ENCODE measurements around the gene BLVRB. TPM values are rescaled to one million over a fixed set of nuclear protein-coding genes. Genes with fewer than 3 reads are reported as not detected.

The BLVRB gene
- total RNA-seq, 1 experiment from 2014 or later: 35.1 TPM

DNA sequence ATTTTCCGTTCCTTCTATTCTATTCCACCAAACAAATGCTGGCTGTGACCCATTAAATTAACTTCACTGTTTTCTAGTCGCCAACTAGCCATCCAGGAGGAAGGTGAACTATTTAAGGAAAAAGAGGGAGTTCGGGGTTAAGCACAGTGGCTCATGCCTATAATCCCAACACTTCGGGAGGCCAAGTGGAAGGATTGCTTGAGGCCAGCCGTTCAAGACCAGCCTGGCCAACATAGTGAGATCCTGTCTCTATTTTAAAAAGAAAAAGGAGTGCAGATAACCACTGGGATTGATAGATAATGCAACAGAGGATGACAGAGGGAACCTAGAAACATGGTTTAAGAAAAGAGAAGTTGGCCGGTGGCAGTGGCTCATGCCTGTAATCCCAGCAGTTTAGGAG is 45.9 kb upstream of the BLVRB start:
- no peak for TF ChIP-seq NR1H2 (CRISPR knock-in tag; IDR thresholded peaks at IDR 0.05)
- TF ChIP-seq, protein P1, sequence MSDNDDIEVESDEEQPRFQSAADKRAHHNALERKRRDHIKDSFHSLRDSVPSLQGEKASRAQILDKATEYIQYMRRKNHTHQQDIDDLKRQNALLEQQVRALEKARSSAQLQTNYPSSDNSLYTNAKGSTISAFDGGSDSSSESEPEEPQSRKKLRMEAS (CRISPR knock-in tag; IDR thresholded peaks at IDR 0.05): no peak
- TF ChIP-seq NFE2L1 (CRISPR knock-in tag; IDR thresholded peaks at IDR 0.05): no peak
- TF ChIP-seq, protein P2, sequence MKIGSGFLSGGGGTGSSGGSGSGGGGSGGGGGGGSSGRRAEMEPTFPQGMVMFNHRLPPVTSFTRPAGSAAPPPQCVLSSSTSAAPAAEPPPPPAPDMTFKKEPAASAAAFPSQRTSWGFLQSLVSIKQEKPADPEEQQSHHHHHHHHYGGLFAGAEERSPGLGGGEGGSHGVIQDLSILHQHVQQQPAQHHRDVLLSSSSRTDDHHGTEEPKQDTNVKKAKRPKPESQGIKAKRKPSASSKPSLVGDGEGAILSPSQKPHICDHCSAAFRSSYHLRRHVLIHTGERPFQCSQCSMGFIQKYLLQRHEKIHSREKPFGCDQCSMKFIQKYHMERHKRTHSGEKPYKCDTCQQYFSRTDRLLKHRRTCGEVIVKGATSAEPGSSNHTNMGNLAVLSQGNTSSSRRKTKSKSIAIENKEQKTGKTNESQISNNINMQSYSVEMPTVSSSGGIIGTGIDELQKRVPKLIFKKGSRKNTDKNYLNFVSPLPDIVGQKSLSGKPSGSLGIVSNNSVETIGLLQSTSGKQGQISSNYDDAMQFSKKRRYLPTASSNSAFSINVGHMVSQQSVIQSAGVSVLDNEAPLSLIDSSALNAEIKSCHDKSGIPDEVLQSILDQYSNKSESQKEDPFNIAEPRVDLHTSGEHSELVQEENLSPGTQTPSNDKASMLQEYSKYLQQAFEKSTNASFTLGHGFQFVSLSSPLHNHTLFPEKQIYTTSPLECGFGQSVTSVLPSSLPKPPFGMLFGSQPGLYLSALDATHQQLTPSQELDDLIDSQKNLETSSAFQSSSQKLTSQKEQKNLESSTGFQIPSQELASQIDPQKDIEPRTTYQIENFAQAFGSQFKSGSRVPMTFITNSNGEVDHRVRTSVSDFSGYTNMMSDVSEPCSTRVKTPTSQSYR (CRISPR knock-in tag; IDR thresholded peaks at IDR 0.05): no peak
- no peak for TF ChIP-seq GTF2I (CRISPR knock-in tag; conservative IDR thresholded peaks at IDR 0.05)
- TF ChIP-seq ZNF416 (CRISPR knock-in tag; IDR thresholded peaks at IDR 0.05): no peak
- TF ChIP-seq ZNF423 (CRISPR knock-in tag; IDR thresholded peaks at IDR 0.05): no peak
- TF ChIP-seq, protein P3, sequence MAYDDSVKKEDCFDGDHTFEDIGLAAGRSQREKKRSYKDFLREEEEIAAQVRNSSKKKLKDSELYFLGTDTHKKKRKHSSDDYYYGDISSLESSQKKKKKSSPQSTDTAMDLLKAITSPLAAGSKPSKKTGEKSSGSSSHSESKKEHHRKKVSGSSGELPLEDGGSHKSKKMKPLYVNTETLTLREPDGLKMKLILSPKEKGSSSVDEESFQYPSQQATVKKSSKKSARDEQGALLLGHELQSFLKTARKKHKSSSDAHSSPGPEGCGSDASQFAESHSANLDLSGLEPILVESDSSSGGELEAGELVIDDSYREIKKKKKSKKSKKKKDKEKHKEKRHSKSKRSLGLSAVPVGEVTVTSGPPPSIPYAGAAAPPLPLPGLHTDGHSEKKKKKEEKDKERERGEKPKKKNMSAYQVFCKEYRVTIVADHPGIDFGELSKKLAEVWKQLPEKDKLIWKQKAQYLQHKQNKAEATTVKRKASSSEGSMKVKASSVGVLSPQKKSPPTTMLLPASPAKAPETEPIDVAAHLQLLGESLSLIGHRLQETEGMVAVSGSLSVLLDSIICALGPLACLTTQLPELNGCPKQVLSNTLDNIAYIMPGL (CRISPR knock-in tag; IDR thresholded peaks at IDR 0.05): no peak
- no peak for TF ChIP-seq ZNF138 (CRISPR knock-in tag; conservative IDR thresholded peaks at IDR 0.05)
- TF ChIP-seq, protein P4, sequence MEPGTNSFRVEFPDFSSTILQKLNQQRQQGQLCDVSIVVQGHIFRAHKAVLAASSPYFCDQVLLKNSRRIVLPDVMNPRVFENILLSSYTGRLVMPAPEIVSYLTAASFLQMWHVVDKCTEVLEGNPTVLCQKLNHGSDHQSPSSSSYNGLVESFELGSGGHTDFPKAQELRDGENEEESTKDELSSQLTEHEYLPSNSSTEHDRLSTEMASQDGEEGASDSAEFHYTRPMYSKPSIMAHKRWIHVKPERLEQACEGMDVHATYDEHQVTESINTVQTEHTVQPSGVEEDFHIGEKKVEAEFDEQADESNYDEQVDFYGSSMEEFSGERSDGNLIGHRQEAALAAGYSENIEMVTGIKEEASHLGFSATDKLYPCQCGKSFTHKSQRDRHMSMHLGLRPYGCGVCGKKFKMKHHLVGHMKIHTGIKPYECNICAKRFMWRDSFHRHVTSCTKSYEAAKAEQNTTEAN (CRISPR knock-in tag; IDR thresholded peaks at IDR 0.05): no peak
- TF ChIP-seq NFYB (CRISPR knock-in tag; conservative IDR thresholded peaks at IDR 0.05; ENCODE audit: low read depth): no peak
- TF ChIP-seq SMAD4 (CRISPR knock-in tag; IDR thresholded peaks at IDR 0.05): no peak
- TF ChIP-seq HMGA2 (CRISPR knock-in tag; IDR thresholded peaks at IDR 0.05): no peak
- no peak for TF ChIP-seq FOXJ3 (CRISPR knock-in tag; IDR thresholded peaks at IDR 0.05; ENCODE audit: borderline replicate concordance)
- TF ChIP-seq, protein P5, sequence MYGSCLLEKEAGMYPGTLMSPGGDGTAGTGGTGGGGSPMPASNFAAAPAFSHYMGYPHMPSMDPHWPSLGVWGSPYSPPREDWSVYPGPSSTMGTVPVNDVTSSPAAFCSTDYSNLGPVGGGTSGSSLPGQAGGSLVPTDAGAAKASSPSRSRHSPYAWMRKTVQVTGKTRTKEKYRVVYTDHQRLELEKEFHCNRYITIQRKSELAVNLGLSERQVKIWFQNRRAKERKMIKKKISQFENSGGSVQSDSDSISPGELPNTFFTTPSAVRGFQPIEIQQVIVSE (CRISPR knock-in tag; IDR thresholded peaks at IDR 0.05; ENCODE audit: borderline replicate concordance): no peak
- TF ChIP-seq, protein P6, sequence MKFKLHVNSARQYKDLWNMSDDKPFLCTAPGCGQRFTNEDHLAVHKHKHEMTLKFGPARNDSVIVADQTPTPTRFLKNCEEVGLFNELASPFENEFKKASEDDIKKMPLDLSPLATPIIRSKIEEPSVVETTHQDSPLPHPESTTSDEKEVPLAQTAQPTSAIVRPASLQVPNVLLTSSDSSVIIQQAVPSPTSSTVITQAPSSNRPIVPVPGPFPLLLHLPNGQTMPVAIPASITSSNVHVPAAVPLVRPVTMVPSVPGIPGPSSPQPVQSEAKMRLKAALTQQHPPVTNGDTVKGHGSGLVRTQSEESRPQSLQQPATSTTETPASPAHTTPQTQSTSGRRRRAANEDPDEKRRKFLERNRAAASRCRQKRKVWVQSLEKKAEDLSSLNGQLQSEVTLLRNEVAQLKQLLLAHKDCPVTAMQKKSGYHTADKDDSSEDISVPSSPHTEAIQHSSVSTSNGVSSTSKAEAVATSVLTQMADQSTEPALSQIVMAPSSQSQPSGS (CRISPR knock-in tag; IDR thresholded peaks at IDR 0.05; ENCODE audit: borderline replicate concordance, low read depth): no peak
- Mint-ChIP-seq H3K36me3 (0 out of 2 replicates have a peak, but pooled peaks cover 4% of the 10 kb centered on the region), H3K27me3 (ENCODE audit: low read depth) (peaks cover 85% of the 10 kb centered on the region), H3K9me3 (no peaks in the 10 kb centered on the region), H3K27ac (no peak overlapping the region), H3K4me3 (no peak overlapping the region), H3K4me1 (0 out of 2 replicates have a peak, but pooled peaks cover 3% of the 10 kb centered on the region)
- ChIA-PET POLR2A (interaction anchor here (1.1 kb wide), 1 partner anchor 12 kb away, joined by 3 read pairs; no protein-coding TSS in a partner anchor), CTCF (interaction anchor here (0.7 to 2.9 kb wide), 5 partner anchors 10 to 91 kb away, joined by 3 to 21 read pairs (median 12); no protein-coding TSS in a partner anchor)
- no peak for ATAC-seq
- DNase-seq (ENCODE audit: low spot score): no peak

DNA sequence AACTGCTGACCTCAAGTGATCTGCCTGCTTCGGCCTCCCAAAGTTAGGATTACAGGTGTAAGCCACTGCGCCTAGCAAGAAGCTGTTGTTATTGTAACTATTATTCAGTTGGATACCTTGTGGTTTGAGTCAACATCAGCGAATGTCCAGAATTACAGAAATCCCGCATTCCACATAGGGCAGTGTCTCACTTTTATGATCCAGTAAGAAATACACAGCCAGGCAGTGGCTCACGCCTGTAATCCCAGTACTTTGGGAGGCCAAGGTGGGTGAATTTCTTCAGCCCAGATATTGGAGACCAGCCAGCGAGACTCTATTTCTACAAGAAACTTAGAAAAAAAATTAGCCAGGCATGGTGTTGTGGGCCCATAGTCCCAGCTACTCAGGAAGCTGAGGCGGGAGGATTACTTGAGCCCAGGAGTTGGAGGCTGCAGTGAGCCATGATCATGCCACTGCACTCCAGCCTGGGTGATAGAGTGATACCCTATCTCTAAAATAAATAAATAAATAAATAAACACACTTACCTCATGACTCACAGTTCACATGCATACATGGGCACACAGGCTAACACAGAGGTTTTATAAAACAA is 45.1 kb upstream of the BLVRB start:
- CTCF ChIA-PET: interaction anchor here (0.8 to 1.5 kb wide), 3 partner anchors 13 to 46 kb away, joined by 4 to 9 read pairs (median 4); no protein-coding TSS in a partner anchor
- TF ChIP-seq NFATC4 (CRISPR knock-in tag; IDR thresholded peaks at IDR 0.05): no peak
- TF ChIP-seq CREB1 (CRISPR knock-in tag; IDR thresholded peaks at IDR 0.05): no peak
- TF ChIP-seq, protein P7, sequence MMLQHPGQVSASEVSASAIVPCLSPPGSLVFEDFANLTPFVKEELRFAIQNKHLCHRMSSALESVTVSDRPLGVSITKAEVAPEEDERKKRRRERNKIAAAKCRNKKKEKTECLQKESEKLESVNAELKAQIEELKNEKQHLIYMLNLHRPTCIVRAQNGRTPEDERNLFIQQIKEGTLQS (CRISPR knock-in tag; conservative IDR thresholded peaks at IDR 0.05): no peak
- TF ChIP-seq ZNF232 (CRISPR knock-in tag; IDR thresholded peaks at IDR 0.05): no peak
- TF ChIP-seq, protein P8, sequence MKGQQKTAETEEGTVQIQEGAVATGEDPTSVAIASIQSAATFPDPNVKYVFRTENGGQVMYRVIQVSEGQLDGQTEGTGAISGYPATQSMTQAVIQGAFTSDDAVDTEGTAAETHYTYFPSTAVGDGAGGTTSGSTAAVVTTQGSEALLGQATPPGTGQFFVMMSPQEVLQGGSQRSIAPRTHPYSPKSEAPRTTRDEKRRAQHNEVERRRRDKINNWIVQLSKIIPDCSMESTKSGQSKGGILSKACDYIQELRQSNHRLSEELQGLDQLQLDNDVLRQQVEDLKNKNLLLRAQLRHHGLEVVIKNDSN (CRISPR knock-in tag; IDR thresholded peaks at IDR 0.05): no peak
- TF ChIP-seq, protein P9, sequence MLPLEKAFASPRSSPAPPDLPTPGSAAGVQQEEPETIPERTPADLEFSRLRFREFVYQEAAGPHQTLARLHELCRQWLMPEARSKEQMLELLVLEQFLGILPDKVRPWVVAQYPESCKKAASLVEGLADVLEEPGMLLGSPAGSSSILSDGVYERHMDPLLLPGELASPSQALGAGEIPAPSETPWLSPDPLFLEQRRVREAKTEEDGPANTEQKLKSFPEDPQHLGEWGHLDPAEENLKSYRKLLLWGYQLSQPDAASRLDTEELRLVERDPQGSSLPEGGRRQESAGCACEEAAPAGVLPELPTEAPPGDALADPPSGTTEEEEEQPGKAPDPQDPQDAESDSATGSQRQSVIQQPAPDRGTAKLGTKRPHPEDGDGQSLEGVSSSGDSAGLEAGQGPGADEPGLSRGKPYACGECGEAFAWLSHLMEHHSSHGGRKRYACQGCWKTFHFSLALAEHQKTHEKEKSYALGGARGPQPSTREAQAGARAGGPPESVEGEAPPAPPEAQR (CRISPR knock-in tag; IDR thresholded peaks at IDR 0.05): no peak
- no peak for TF ChIP-seq RORB (CRISPR knock-in tag; IDR thresholded peaks at IDR 0.05)
- no peak for TF ChIP-seq NR3C1 (CRISPR knock-in tag; conservative IDR thresholded peaks at IDR 0.05; ENCODE audit: low read depth)
- no peak for TF ChIP-seq KAT7 (CRISPR knock-in tag; IDR thresholded peaks at IDR 0.05; ENCODE audit: borderline replicate concordance)

More for the DNA sequence above, 45.1 kb upstream of the BLVRB start:
- Mint-ChIP-seq H3K4me3 (no peak overlapping the region), H3K27me3 (ENCODE audit: low read depth) (peaks cover 87% of the 10 kb centered on the region), H3K9me3 (no peaks in the 10 kb centered on the region), H3K27ac (no peak overlapping the region), H3K4me1 (0 out of 2 replicates have a peak, but pooled peaks cover 3% of the 10 kb centered on the region), H3K36me3 (0 out of 2 replicates have a peak, but pooled peaks cover 4% of the 10 kb centered on the region)
- DNase-seq (ENCODE audit: low spot score): no peak
- POLR2A ChIA-PET: no interaction called here
- ATAC-seq: no peak
